Activated naive CD4-positive, alpha-beta T cell treated with anti-CD3 and anti-CD28 coated beads, Interleukin-2, amount 10 ng/mL, durations not matched to agents 7 days and 5 days (primary cell): ENCODE data around the gene CCNK.

Experiments
- CTCF ChIA-PET: fragments of 350-600 bp; sonication (Branson Sonifier 250); formaldehyde crosslinking; loops from one replicate; lab custom pipeline; 2021; ENCODE audit warnings: antibody characterized with exemption; lab: Charles Lee
- DNase-seq: peaks from one replicate; pipeline ENCODE4 v3.0.0-alpha.2; 2020
- H3K27ac Mint-ChIP-seq: one replicate; pipeline ENCODE4 v1.8.0; 2021; ENCODE audit warnings: mild to moderate bottlenecking, moderate library complexity, mixed read lengths
- H3K27me3 Mint-ChIP-seq: one replicate; pipeline ENCODE4 v1.8.0; 2021; ENCODE audit warnings: mild to moderate bottlenecking, mixed read lengths
- H3K36me3 Mint-ChIP-seq: one replicate; pipeline ENCODE4 v1.8.0; 2021; ENCODE audit warnings: mixed read lengths
- H3K4me1 Mint-ChIP-seq: one replicate; pipeline ENCODE4 v1.8.0; 2021; ENCODE audit warnings: mixed read lengths
- H3K4me3 Mint-ChIP-seq: one replicate; pipeline ENCODE4 v1.8.0; 2021; ENCODE audit warnings: mild to moderate bottlenecking, moderate library complexity, mixed read lengths
- H3K9me3 Mint-ChIP-seq: one replicate; pipeline ENCODE4 v1.8.0; 2021; ENCODE audit warnings: mixed read lengths

The CCNK gene

GRCh38 chr14:99506276-99506675, 25.1 kb downstream of the CCNK start:
- DNase-seq, result no peak
- H3K4me3 Mint-ChIP-seq, result no peak overlapping the region
- no peaks in the 10 kb centered on the region for H3K9me3 Mint-ChIP-seq
- CTCF ChIA-PET, result no interaction called here
- peaks cover 51% of the 10 kb centered on the region for H3K36me3 Mint-ChIP-seq
- H3K27ac Mint-ChIP-seq, result no peak overlapping the region
- H3K4me1 Mint-ChIP-seq, result no peaks in the 10 kb centered on the region
- no peaks in the 10 kb centered on the region for H3K27me3 Mint-ChIP-seq

GRCh38 chr14:99507860-99508640, 26.8 kb downstream of the CCNK start:
- DNase-seq, result no peak
- H3K9me3 Mint-ChIP-seq, result no peaks in the 10 kb centered on the region
- CTCF ChIA-PET, result no interaction called here
- peaks cover 41% of the 10 kb centered on the region for H3K36me3 Mint-ChIP-seq
- peak overlapping the region; percentile 68 for H3K27ac Mint-ChIP-seq
- no peaks in the 10 kb centered on the region for H3K4me1 Mint-ChIP-seq
- H3K4me3 Mint-ChIP-seq, result no peak overlapping the region
- no peaks in the 10 kb centered on the region for H3K27me3 Mint-ChIP-seq

- CTCF ChIA-PET, result no interaction called here
- peak overlapping the region; percentile 70 for H3K27ac Mint-ChIP-seq
- H3K36me3 Mint-ChIP-seq, result peaks cover 33% of the 10 kb centered on the region
Measured at GRCh38 chr14:99508896-99509629, 27.9 kb downstream of the CCNK start.

GRCh38 chr14:99509871-99510555, 28.8 kb downstream of the CCNK start:
- Mint-ChIP-seq H3K27ac (no peak overlapping the region), H3K4me3 (no peak overlapping the region), H3K36me3 (peaks cover 28% of the 10 kb centered on the region), H3K4me1 (no peaks in the 10 kb centered on the region), H3K27me3 (no peaks in the 10 kb centered on the region), H3K9me3 (no peaks in the 10 kb centered on the region)
- peak; percentile 16 for DNase-seq
- CTCF ChIA-PET, result no interaction called here

More at GRCh38 chr14:99508896-99509629, 27.9 kb downstream of the CCNK start:
- H3K9me3 Mint-ChIP-seq, result no peaks in the 10 kb centered on the region
- H3K27me3 Mint-ChIP-seq, result no peaks in the 10 kb centered on the region
- H3K4me3 Mint-ChIP-seq, result no peak overlapping the region
- no peak for DNase-seq
- H3K4me1 Mint-ChIP-seq, result no peaks in the 10 kb centered on the region

GRCh38 chr14:99510556-99511139, 29.4 kb downstream of the CCNK start:
- CTCF ChIA-PET, result no interaction called here
- peaks cover 23% of the 10 kb centered on the region for H3K36me3 Mint-ChIP-seq
- H3K27me3 Mint-ChIP-seq, result no peaks in the 10 kb centered on the region
- H3K27ac Mint-ChIP-seq, result no peak overlapping the region
- no peaks in the 10 kb centered on the region for H3K9me3 Mint-ChIP-seq
- H3K4me1 Mint-ChIP-seq, result no peaks in the 10 kb centered on the region
- H3K4me3 Mint-ChIP-seq, result no peak overlapping the region
- DNase-seq, result peak; percentile 19

- no peaks in the 10 kb centered on the region for H3K27me3 Mint-ChIP-seq
- DNase-seq, result peak; percentile 17
- CTCF ChIA-PET, result no interaction called here
- no peak overlapping the region for H3K4me3 Mint-ChIP-seq
- H3K27ac Mint-ChIP-seq, result no peak overlapping the region
- peaks cover 23% of the 10 kb centered on the region for H3K36me3 Mint-ChIP-seq
- no peaks in the 10 kb centered on the region for H3K9me3 Mint-ChIP-seq
- no peaks in the 10 kb centered on the region for H3K4me1 Mint-ChIP-seq
Measured at GRCh38 chr14:99511421-99512109, 30.4 kb downstream of the CCNK start.

GRCh38 chr14:99512110-99512449, 30.9 kb downstream of the CCNK start:
- Mint-ChIP-seq H3K27ac (no peak overlapping the region), H3K27me3 (no peaks in the 10 kb centered on the region)
- CTCF ChIA-PET, result interaction anchor here (0.7 kb wide), 1 partner anchor 609 kb away, joined by 3 read pairs; no protein-coding TSS in a partner anchor

GRCh38 chr14:99512571-99513182, 31.5 kb downstream of the CCNK start:
- DNase-seq, result peak; percentile 14
- H3K36me3 Mint-ChIP-seq, result peaks cover 15% of the 10 kb centered on the region
- H3K27me3 Mint-ChIP-seq, result no peaks in the 10 kb centered on the region
- no peaks in the 10 kb centered on the region for H3K9me3 Mint-ChIP-seq
- no peak overlapping the region for H3K4me3 Mint-ChIP-seq
- no peaks in the 10 kb centered on the region for H3K4me1 Mint-ChIP-seq
- H3K27ac Mint-ChIP-seq, result no peak overlapping the region
- CTCF ChIA-PET, result interaction anchor here (0.7 kb wide), 1 partner anchor 609 kb away, joined by 3 read pairs; no protein-coding TSS in a partner anchor

More at GRCh38 chr14:99512110-99512449, 30.9 kb downstream of the CCNK start:
- H3K9me3 Mint-ChIP-seq, result no peaks in the 10 kb centered on the region
- no peak overlapping the region for H3K4me3 Mint-ChIP-seq
- DNase-seq, result no peak
- peaks cover 20% of the 10 kb centered on the region for H3K36me3 Mint-ChIP-seq
- H3K4me1 Mint-ChIP-seq, result no peaks in the 10 kb centered on the region

- DNase-seq, result no peak
- H3K4me3 Mint-ChIP-seq, result no peak overlapping the region
- H3K27ac Mint-ChIP-seq, result peak overlapping the region; percentile 55
- H3K36me3 Mint-ChIP-seq, result peaks cover 12% of the 10 kb centered on the region
- no peaks in the 10 kb centered on the region for H3K27me3 Mint-ChIP-seq
- H3K9me3 Mint-ChIP-seq, result no peaks in the 10 kb centered on the region
- CTCF ChIA-PET, result no interaction called here
- H3K4me1 Mint-ChIP-seq, result no peaks in the 10 kb centered on the region
Measured at GRCh38 chr14:99513183-99513694, 32.0 kb downstream of the CCNK start.

GRCh38 chr14:99513946-99514551, 32.8 kb downstream of the CCNK start:
- H3K4me3 Mint-ChIP-seq, result no peak overlapping the region
- no peaks in the 10 kb centered on the region for H3K4me1 Mint-ChIP-seq
- H3K36me3 Mint-ChIP-seq, result peaks cover 8% of the 10 kb centered on the region
- H3K27me3 Mint-ChIP-seq, result no peaks in the 10 kb centered on the region
- no peaks in the 10 kb centered on the region for H3K9me3 Mint-ChIP-seq
- CTCF ChIA-PET, result no interaction called here
- DNase-seq, result peak; percentile 17
- peak overlapping the region; percentile 58 for H3K27ac Mint-ChIP-seq

- no peak overlapping the region for H3K27ac Mint-ChIP-seq
- H3K36me3 Mint-ChIP-seq, result peaks cover under 1% of the 10 kb centered on the region
- H3K9me3 Mint-ChIP-seq, result no peaks in the 10 kb centered on the region
- no peaks in the 10 kb centered on the region for H3K4me1 Mint-ChIP-seq
- H3K27me3 Mint-ChIP-seq, result no peaks in the 10 kb centered on the region
- peak; percentile 17 for DNase-seq
- H3K4me3 Mint-ChIP-seq, result no peak overlapping the region
- CTCF ChIA-PET, result no interaction called here
Measured at GRCh38 chr14:99514552-99515300, 33.5 kb downstream of the CCNK start.

- no peaks in the 10 kb centered on the region for H3K27me3 Mint-ChIP-seq
- no peak overlapping the region for H3K4me3 Mint-ChIP-seq
- peak; percentile 17 for DNase-seq
- H3K27ac Mint-ChIP-seq, result no peak overlapping the region
- CTCF ChIA-PET, result interaction anchor here (0.9 kb wide), 1 partner anchor 88 kb away, joined by 3 read pairs; no protein-coding TSS in a partner anchor
- H3K9me3 Mint-ChIP-seq, result no peaks in the 10 kb centered on the region
- no peaks in the 10 kb centered on the region for H3K36me3 Mint-ChIP-seq
- H3K4me1 Mint-ChIP-seq, result no peaks in the 10 kb centered on the region
Measured at GRCh38 chr14:99515301-99516155, 34.3 kb downstream of the CCNK start.
